T-helper 1 cell (primary cell): ENCODE data around the gene ST7.
"Not testable (repeated sequence)": the region's sequence is repeated elsewhere in the genome, so short reads cannot be mapped to it uniquely, and the experiment has no call there.

Experiments used
- DNase-seq, 5 donors: peaks; one replicate each; pipeline ENCODE4 v3.0.0-alpha.2; 2012 to 2020
- total RNA-seq, 4 donors: gene quantifications; one replicate each; lab custom pipeline; 2026; lab: John Stamatoyannopoulos, UW

Gene ST7, protein sequence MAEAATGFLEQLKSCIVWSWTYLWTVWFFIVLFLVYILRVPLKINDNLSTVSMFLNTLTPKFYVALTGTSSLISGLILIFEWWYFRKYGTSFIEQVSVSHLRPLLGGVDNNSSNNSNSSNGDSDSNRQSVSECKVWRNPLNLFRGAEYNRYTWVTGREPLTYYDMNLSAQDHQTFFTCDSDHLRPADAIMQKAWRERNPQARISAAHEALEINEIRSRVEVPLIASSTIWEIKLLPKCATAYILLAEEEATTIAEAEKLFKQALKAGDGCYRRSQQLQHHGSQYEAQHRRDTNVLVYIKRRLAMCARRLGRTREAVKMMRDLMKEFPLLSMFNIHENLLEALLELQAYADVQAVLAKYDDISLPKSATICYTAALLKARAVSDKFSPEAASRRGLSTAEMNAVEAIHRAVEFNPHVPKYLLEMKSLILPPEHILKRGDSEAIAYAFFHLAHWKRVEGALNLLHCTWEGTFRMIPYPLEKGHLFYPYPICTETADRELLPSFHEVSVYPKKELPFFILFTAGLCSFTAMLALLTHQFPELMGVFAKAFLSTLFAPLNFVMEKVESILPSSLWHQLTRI
- 1.3 to 3.6 (median 2.7) reads per million in 4 donors for total RNA-seq

DNA sequence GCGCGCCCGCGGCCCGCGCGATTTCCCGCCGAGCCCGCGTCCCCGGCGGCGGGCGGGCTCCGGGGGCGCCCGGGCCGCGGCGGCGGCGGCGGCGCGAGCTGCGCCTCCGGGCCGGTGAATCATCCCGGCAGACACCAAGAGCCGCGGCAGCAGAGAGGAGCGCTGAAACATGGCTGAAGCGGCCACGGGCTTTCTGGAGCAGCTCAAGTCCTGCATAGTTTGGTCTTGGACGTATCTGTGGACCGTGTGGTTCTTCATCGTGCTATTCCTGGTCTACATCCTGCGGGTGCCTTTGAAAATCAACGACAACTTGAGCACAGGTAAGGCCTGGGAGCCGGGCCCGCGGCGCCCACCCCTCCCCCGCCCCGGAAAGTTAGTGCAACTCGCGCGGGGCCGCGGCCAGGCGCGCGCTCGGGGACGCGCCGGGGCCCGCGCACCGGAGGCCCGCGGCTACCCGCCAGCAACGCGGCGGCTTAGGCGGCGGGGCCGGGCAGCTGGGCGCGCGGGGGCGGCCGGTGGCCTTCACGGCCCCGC, at the start of gene ST7:
Gene ST7 (plus strand): TSS at position 130 of the 534 bp plus-strand sequence. CDS start 40 bp downstream, at position 170.
- peak; percentile 26 to 62 (median 51) for DNase-seq

DNA sequence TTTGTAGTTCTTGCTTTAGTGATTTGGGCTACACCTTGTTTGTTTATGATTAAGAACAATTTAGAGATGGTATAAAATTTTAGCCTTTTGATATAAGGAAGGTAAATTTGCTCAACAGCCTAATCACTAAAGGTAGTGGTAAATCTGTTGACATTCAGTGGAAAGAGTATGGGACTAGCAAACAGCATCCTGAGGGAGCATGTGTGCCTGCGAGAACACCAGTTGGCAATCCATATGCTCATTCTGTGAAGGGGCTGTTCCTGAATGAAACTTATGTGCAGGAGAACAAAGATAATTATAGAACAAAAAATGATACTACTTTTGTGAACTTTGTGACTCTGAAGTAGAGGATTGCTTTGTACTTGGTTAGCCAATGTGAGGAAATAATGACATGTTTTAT, 46.9 kb upstream of the ST7 start:
- no peak for DNase-seq

DNA sequence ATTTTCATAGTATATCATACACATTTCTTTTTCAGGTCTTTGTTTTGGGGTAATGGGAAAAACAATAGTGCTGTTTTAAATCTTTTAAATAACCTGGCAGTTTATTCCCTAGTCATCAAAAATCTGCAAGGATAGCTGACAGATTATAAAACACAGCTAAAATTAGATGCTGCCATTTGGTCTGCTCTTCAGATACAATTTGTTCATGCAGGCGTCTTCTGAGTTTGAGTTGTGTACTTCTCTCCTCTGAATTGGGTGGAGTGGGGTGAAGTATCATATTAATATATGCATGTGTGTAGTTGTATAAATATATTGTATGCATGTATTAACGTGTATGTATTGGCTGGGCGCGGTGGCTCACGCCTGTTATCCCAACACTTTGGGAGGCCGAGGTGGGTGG, 42.9 kb upstream of the ST7 start:
- no peak for DNase-seq

DNA sequence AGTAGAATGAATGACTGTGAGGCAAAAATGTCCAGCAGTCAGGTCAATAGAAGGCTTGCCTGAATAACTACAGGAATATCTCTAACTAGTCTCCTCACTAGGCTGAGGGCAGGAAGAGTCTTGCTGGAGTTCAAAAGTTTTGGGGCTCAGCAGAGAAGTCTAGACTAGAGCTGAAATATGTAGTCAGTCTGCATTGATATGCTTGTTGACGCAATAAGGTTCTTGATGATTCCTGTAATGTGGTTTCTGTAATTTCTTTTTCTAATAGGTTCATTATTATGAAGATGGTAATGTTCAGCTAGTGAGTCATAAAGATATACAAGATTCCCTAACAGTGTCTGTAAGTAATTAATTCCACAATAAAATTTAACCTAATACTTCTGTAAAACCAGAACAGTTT, 41.5 kb upstream of the ST7 start:
- no peak for DNase-seq

DNA sequence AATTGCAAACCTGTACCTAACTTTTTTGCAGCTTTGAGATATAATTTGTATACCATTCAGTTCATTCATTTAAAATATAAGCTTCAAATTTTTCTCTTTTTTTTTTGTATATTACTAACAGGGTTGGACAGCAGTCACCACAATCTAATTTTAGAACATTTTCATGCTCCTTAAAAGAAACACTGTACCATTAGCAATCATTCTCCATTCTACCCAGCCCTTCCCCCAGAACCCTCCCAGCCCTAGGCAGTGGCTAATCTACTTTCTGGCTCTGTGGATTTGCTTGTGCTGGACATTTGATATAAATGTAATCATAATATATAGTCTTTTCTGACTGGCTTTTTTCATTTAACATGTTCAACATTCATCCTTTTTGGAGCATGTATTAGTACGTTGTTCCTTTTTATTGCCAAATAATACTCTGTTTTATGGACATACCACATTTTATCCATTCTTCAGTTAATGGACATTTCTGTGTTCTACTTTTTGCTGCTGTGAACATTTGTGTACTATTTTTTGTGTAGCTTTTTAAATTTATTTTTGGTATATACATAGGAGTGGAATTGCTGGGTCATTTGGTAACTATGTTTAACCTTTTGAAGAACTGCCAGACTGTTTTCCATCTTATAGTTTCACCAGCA, 40.9 kb upstream of the ST7 start:
- no peak for DNase-seq

DNA sequence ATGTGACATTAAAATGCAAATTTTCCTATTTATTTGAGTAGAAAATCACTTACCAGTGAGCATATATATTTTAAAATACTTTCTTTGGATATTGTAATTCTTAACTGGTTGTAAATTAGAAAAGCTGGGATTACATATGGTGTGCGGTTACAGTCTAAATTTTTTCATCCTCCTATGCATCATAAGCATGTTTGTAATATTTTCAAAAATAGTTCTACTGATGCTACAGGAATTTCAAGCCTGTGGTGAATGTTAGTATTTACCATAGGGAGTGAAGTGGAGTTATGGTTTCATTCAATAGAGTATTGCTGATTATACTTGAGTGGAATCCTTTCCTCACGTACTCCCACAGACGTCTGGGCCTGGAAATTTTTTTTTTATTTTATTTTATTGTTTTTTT, 34.6 kb upstream of the ST7 start:
- DNase-seq = no peak

DNA sequence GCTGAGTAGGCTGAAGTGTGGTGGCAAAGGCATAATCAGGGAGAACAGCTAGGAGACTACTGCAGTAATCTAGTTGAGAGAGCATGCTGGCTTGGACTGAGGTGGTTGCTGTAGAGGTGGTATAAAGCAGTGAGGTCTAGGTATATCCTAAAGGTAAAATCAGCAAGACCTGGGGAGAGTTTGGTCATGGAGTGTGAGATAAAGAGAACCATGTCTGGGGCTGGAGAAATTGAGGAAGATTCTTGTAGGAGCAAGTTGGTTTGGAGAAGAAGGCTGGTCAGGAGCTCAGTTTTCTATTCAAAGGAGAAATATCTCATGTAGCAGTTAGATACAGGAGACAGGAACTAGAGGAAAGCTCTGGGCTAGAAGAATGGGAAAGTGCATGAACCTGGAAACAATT, 32.9 kb upstream of the ST7 start:
- no peak for DNase-seq

DNA sequence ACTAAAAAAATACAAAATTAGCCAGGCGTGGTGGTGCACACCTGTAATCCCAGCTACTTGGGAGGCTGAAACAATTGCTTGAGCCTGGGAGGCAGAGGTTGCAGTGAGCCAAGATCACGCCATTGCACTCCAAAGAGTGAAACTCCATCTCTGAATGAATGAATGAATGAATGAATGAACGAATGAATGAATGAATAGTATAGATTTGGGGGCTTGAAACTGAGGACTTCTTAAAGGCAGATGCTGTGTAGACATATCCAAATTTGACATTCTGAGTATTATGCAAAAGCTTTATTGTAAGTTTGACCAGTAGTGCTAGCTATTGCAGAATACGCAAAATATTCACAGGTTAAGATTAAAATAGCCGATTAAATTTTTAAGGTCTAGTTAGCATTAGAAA, 30.8 kb upstream of the ST7 start:
- DNase-seq = no peak

DNA sequence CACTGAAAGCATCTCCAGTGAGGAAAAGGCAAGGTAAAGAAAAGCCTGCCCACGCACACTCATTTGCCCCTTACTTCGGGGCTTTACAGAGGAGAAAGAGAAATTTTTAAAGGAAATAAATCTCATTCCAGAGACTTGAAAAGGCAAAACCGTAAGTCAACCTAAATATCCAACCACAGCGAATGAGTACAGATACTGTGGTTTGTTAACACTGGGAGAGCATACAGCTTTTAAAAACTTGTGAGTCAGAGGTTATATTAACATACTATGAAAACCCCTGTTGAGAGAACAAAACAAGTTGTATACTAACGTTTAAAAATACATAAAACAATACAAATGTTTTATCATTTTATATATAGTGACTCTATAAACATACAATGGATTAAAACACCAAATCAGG, 28.6 kb upstream of the ST7 start:
- no peak for DNase-seq

DNA sequence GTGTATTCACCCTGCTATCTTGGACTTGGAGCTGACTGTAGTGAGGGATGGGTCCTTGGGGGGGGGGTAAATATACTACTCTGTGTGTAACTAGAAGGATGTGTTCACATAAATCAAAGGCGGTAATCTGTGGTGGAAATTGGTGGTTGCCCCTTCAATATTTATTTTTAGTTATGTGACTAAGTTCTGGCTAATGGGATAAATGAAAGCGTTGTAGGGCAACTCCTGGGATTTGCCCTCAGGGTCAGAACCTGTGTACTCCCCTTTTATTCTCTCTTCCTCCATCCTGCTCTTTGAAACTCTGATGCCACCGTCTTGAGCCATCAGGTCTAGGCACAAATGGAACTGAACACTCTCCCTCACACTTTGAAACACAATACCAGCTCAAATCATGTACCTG, 24.3 kb upstream of the ST7 start:
- no peak for DNase-seq

DNA sequence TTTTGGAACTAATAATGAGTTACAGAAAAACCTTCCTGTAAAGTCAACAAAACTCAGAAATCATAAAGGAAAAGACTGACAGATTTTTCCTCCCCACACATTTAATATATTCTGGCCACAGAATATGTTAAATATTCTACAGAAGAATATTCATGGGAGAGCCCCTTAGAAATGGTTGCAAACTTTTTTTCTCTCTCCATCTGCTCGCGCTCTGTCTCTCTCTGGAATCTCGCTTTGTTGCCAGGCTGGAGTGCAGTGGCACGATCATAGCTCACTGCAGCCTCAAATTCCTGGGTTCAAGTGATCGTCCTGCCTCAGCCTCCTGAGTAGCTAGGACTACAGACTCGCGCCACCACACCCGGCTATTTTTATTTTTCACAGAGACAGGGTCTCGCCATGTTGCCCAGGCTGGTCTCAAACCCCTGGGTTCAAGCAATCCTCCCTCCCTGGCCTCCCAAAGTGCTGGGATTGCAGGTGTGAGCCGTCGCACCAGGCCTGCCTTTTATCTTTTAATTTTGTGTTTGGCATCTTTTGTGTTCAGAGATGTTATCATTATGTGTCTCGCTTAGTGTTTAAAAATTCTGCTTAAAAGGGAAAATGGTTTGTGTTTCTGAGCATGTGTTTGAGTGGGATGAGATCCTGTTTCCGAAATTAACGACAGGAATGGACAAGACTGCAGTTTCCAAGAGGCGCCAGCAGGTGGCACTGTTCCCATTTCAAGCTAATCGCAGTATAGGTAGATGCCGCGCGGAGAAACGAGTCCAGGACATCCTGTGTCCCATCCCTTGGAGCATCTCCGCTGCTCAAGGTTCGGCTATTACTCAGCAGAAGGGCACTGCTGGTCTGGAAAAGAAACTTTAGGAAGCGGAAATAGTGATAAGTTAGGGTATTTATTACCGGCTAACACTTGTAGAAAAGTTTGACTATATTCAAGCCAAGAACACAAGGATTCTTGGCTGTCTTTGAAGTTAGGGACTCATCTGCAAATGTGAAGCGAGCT, 23.1 kb upstream of the ST7 start:
- DNase-seq = peak; percentile 45 to 76 (median 58)

DNA sequence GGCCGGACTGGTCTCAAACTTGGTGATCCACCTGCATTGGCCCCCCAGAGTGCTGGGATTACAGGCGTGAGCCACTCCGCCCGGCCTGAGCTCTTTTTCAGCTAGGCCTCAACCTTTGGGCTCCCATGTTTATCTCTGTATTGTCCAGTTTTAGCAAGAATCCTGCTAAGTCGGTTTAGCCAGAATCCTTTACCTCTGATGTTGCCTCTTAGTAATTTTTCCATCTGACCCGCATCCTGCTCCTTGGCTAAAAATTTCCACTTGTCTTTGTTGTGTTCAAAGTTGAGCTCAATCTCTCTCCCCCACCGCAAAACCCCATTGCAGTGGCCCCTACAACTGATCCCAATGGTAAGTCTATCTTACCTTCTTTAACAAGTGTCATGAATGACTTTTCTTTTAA, 20.7 kb upstream of the ST7 start:
- no peak for DNase-seq

DNA sequence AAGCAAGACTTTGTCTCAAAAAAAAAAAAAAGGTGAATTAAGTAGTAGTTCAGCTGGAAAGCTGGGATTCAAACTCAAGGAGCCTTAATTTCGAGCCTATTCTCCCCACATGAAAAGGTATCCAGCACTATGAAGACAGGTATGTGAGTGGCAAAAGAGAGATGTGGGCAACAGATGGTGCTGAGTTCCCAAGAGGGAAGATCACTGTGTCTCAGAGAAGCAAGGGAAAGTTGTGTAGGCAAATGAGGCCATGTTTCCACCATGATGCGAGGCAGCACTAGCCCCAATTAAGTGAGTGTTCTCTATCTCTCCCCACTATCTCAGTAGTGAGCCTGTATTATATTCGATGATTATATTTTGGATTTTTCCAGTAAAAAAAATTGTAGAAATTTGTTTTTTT, 19.8 kb upstream of the ST7 start:
- no peak for DNase-seq

DNA sequence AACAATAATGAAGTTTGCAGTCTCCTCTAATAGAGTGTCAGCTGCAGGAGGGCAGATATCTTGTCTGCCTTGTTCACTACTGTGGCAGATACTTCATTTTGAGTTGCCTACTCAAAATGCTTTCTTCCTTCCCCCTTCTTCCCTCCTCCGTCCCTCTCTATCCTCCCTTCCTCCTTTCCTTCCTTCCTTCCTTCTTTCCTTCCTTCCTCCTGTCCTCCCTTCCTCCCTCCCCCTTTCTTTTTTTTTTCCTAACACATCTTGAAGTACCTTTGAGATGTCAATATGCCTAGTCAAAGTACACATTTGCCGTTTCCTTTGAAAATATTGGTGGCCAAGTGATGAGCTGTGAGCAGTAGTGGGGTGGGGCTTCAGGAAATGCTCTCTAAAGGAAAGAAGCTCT, 18.7 kb upstream of the ST7 start:
- DNase-seq = no peak

DNA sequence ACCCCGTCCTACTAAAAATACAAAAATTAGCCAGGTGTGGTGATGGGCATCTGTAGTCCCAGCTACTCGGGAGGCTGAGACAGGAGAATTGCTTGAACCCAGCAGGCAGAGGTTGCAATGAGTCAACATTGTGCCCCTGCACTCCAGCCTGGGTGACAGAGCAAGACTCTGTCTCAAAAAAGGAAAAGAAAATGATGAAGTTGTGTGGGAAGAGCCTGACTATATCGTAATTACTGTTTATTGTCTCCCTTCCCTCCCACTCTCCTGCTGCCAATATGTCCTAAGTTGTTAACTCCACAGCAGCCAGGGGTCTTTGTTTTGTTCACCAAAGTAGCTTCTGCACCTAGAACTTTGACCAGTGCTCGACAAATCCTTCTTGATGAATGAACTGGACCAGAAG, 16.5 kb upstream of the ST7 start:
- not testable (repeated sequence) for DNase-seq

DNA sequence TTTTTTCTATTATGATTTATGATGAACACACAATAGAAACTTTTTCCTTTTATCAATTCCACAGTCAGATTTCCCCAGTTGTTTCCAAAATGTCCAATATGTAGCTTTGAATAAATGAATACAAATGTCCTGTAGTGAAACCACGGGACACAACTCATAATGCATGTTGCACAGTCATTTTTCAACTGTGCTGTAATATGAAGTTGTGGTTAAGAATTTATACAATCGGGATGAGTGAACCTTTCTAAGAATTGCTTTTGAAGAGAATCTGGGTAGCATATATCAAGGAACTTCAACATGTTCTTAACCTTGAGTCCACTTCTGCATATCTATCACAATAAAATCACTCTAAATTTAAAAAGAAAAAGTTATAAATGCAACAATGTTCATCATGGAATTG, 14.6 kb upstream of the ST7 start:
- no peak for DNase-seq

DNA sequence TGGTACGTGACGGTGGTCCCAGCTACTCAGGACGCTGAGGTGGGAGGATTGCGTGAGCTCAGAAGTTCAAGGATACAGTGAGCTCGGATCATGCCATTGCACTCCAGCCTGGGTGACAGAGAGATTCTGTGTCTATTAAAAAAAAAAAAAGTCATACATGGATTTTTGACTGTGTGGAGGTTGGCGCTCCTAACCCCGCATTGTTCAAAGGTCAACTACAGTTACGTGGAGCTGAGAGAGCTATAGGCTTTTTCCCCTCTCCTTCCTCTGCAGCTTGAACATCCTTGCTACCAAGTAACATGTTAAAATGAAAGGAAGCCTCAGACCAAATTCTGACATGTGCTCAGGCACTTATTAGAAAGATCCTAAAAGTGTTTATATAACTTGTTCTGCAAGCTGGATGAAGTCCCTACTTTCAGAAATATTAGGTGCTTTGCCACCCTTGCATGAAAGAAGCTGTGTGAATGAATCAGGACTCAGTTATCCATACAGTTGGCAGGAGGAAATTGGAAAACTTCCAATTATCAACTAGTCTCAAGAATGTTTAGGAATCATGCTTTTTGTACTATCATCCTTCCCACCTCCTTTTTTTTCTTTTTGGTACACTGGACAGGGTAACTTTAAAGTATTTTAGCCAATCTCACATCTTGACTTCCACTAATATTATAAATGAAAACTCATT, 12.5 kb upstream of the ST7 start:
- DNase-seq = no peak

DNA sequence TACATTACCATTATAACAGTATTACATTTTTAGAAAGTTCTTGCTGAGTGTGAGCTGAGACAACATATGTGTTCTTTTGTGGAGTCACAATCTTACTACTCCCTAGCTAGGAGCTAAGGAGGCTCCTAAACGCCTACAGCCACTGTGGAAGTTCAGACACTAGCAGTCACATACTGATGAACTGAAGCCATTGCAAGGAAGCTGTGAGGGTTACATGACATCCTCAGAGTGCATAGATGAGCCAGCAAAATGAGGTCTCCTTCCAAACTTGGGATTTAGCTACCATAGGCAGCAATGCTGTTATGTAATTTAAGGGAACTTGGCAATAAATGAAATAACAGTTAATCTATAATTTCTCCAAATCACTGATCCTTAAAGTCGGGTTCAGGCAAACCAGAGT, 10.8 kb upstream of the ST7 start:
- no peak for DNase-seq

DNA sequence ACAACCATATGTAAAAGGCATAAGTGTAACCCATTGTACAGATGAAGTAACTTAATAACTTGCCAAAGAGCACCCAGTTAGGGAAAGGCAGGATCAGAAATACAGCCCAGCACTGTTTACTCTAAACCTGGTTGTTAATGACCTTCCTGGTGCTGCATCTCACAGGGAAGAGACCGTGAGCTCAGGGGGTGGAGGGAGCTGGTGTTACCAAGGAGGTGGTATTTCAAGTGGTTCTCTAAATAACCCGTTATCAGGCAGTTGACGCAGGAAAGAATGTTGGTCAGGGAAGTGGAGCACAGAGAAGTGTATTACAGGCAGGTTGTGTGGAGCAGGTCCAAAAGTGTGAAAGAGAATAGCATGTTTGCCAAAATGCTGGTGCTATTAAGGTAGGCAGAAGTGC, 4.4 kb upstream of the ST7 start:
- DNase-seq = no peak

DNA sequence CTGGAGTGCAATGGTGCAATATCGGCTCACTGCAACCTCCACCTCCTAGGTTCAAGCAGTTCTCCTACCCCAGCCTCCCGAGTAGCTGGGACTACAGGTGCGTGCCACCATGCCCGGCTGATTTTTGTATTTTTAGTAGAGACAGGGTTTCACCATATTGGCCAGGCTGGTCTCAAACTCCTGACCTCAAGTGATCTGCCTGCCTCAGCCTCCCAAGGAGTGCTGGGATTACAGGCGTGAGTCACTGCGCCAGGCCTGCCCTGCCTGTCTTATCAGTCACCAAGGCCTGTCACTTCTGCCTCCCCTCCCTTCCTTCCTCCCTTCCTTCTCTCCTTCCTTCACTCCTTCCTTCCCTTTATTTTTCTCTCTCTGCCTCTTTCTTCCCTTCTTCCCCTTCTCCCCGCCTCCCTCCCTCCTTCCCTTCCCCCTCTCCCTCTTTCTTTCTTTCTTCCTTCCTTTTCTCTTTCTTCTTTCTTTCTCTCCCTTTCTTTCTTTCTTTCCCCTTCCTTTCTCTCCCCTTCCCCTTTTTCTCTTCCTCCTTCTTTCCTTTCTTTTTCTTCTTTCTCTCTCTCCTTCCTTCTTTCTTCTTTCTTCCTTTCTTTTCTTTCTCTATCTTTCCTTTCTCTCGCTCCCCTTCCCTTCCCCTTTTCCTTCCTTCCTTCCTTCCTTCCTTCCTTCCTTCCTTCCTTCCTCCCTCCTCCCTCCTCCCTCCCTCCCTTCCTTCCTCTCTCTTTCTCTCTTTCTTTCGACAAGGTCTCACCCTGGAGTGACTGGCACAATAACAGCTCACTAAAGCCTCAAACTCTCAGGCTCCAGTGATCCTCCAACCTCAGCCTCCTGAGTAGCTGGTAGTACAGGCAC, 3.1 kb upstream of the ST7 start:
- DNase-seq = no peak

DNA sequence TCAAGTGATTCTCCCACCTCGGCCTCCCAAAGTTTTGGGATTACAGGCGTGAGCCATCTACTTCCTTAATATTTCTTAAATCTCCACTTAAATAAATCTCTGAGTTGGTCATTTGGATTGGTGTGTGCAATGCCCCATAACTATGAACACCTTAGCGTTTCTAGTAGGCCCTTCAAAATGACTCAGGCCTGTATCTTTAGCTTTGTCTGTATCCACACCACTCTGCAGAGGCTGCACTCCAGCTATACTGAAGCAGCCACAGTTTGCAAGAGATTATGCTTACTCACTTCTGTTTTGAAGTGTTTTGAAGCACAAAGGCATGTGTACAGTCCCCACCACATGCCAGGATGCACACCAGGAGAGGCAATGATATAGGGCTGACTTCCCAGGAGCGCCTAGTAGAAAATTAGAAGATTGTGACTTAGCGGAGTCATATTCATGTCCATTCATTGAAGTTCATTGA, 2.4 kb upstream of the ST7 start:
- no peak for DNase-seq
